Measurements from ENCODE around the gene PARN.

The PARN gene

GRCh38 chr16:14465799-14466198 is 164.3 kb downstream of the PARN start:
- Histone ChIP-seq H3K4me3 (ENCODE audit: low read depth in 1 of 5, low read length in 5 of 5) (no peak overlapping the region), H3K9me3 (ENCODE audit: control insufficient read depth in 5 of 5, low read length in 5 of 5) (peaks cover 0 to 6% (median 3%) of the 10 kb centered on the region in 5 donors), H3K9ac (ENCODE audit: low read length in 5 of 5) (no peak overlapping the region), H3K36me3 (ENCODE audit: control insufficient read depth in 5 of 5, insufficient read depth in 5 of 5, low read length in 5 of 5) (peaks cover 0 to 6% (median 3%) of the 10 kb centered on the region in 5 donors), H3K27me3 (ENCODE audit: control insufficient read depth in 5 of 5, insufficient read depth in 4 of 5, low read length in 5 of 5) (no peaks in the 10 kb centered on the region), H3K27ac (ENCODE audit: low read depth, low read length) (no peak overlapping the region), H3K4me1 (ENCODE audit: control insufficient read depth in 5 of 5, insufficient read depth in 5 of 5, low read length in 5 of 5) (no peaks in the 10 kb centered on the region)

- H3K27me3 ChIP-seq (ENCODE audit: control insufficient read depth in 5 of 5, insufficient read depth in 4 of 5, low read length in 5 of 5) = no peaks in the 10 kb centered on the region
- H3K9me3 ChIP-seq (ENCODE audit: control insufficient read depth in 5 of 5, low read length in 5 of 5) = peaks cover 0 to 6% (median 3%) of the 10 kb centered on the region in 5 donors
- H3K4me1 ChIP-seq (ENCODE audit: control insufficient read depth in 5 of 5, insufficient read depth in 5 of 5, low read length in 5 of 5) = no peaks in the 10 kb centered on the region
- H3K4me3 ChIP-seq (ENCODE audit: low read depth in 1 of 5, low read length in 5 of 5) = no peak overlapping the region
- peaks cover 0 to 6% (median 5%) of the 10 kb centered on the region in 5 donors for H3K36me3 ChIP-seq (ENCODE audit: control insufficient read depth in 5 of 5, insufficient read depth in 5 of 5, low read length in 5 of 5)
- H3K9ac ChIP-seq (ENCODE audit: low read length in 5 of 5) = no peak overlapping the region
- no peak overlapping the region for H3K27ac ChIP-seq (ENCODE audit: low read depth, low read length)
Observed at GRCh38 chr16:14464796-14465195, 165.3 kb downstream of the PARN start.

DNA sequence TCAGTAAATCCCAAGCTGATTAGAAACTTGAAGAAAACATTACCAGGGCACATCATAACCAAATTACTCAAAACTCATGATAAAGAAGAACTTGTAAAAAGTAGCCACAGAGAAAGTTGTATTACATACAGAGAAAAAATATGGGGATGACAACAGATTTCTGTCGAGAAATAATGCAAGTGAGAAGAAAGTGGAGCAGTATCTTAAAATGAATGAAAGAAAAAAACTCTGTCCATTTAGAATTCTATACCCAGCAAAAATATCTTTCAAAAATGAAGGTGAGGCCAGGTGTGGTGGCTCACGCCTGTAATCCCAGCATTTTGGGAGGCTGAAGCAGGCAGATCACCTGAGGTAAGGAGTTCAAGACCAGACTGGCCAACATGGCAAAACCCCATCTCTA is 165.9 kb downstream of the PARN start:
- Histone ChIP-seq H3K27ac (ENCODE audit: low read depth, low read length) (no peak overlapping the region), H3K4me1 (ENCODE audit: control insufficient read depth in 5 of 5, insufficient read depth in 5 of 5, low read length in 5 of 5) (no peaks in the 10 kb centered on the region), H3K36me3 (ENCODE audit: control insufficient read depth in 5 of 5, insufficient read depth in 5 of 5, low read length in 5 of 5) (peaks cover 0 to 6% (median 5%) of the 10 kb centered on the region in 5 donors), H3K9ac (ENCODE audit: low read length in 5 of 5) (no peak overlapping the region), H3K4me3 (ENCODE audit: low read depth in 1 of 5, low read length in 5 of 5) (no peak overlapping the region), H3K27me3 (ENCODE audit: control insufficient read depth in 5 of 5, insufficient read depth in 4 of 5, low read length in 5 of 5) (no peaks in the 10 kb centered on the region), H3K9me3 (ENCODE audit: control insufficient read depth in 5 of 5, low read length in 5 of 5) (peaks cover 0 to 6% (median 3%) of the 10 kb centered on the region in 5 donors)

GRCh38 chr16:14462811-14463210 is 167.2 kb downstream of the PARN start:
- H3K9ac ChIP-seq (ENCODE audit: low read length in 5 of 5) = no peak overlapping the region
- peaks cover 0 to 6% (median 3%) of the 10 kb centered on the region in 5 donors for H3K9me3 ChIP-seq (ENCODE audit: control insufficient read depth in 5 of 5, low read length in 5 of 5)
- H3K4me3 ChIP-seq (ENCODE audit: low read depth in 1 of 5, low read length in 5 of 5) = no peak overlapping the region
- H3K27ac ChIP-seq (ENCODE audit: low read depth, low read length) = no peak overlapping the region
- H3K27me3 ChIP-seq (ENCODE audit: control insufficient read depth in 5 of 5, insufficient read depth in 4 of 5, low read length in 5 of 5) = no peaks in the 10 kb centered on the region
- H3K4me1 ChIP-seq (ENCODE audit: control insufficient read depth in 5 of 5, insufficient read depth in 5 of 5, low read length in 5 of 5) = no peaks in the 10 kb centered on the region
- H3K36me3 ChIP-seq (ENCODE audit: control insufficient read depth in 5 of 5, insufficient read depth in 5 of 5, low read length in 5 of 5) = peaks cover 4 to 6% (median 5%) of the 10 kb centered on the region in 5 donors

DNA sequence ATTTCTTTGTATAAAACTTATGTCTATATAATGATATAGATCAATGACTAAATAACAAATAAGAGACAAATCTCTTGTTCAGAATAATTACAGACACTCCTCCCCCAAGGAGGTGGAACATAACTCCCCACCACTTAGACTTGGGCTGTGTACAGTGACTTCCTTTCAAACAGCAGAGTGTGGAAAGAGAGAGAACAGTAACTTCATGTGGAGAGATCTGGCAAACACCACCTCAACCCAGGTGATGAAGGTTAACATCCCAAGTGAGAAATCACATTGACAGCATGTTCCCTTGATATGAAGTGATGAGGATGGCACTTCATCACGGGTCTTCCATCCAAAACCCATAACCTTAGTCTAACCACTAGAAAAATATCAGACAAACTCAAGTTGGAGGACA is 169.3 kb downstream of the PARN start:
- Histone ChIP-seq H3K9ac (ENCODE audit: low read length in 5 of 5) (no peak overlapping the region), H3K4me1 (ENCODE audit: control insufficient read depth in 5 of 5, insufficient read depth in 5 of 5, low read length in 5 of 5) (no peaks in the 10 kb centered on the region), H3K27ac (ENCODE audit: low read depth, low read length) (no peak overlapping the region), H3K4me3 (ENCODE audit: low read depth in 1 of 5, low read length in 5 of 5) (no peak overlapping the region), H3K9me3 (ENCODE audit: control insufficient read depth in 5 of 5, low read length in 5 of 5) (peaks cover 0 to 6% (median 3%) of the 10 kb centered on the region in 5 donors), H3K36me3 (ENCODE audit: control insufficient read depth in 5 of 5, insufficient read depth in 5 of 5, low read length in 5 of 5) (peaks cover 4 to 6% (median 5%) of the 10 kb centered on the region in 5 donors), H3K27me3 (ENCODE audit: control insufficient read depth in 5 of 5, insufficient read depth in 4 of 5, low read length in 5 of 5) (no peaks in the 10 kb centered on the region)

DNA sequence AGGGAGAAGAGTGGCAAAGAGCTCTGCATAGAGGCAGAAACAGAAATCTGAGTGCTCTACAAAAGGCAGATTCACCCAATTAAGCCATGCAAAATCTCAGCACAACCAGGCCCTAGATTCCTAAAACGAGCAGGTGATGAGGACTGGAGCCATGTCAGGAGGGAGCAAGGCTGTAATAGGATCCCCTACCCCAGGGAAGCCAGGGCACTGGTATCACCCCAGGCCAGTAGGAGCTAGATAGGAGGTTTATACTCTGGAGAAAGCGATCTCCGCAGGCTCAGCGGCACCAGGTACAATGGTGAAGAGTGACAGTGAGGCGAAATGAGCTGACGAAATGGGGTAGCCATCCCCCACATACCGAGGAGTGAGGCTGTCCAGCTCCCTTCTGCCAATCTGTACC is 171.5 kb downstream of the PARN start:
- Histone ChIP-seq H3K9me3 (ENCODE audit: control insufficient read depth in 5 of 5, low read length in 5 of 5) (no peaks in the 10 kb centered on the region), H3K9ac (ENCODE audit: low read length in 5 of 5) (no peak overlapping the region), H3K36me3 (ENCODE audit: control insufficient read depth in 5 of 5, insufficient read depth in 5 of 5, low read length in 5 of 5) (peaks cover 4 to 6% (median 5%) of the 10 kb centered on the region in 5 donors), H3K4me3 (ENCODE audit: low read depth in 1 of 5, low read length in 5 of 5) (no peak overlapping the region), H3K27ac (ENCODE audit: low read depth, low read length) (no peak overlapping the region), H3K27me3 (ENCODE audit: control insufficient read depth in 5 of 5, insufficient read depth in 4 of 5, low read length in 5 of 5) (no peaks in the 10 kb centered on the region), H3K4me1 (ENCODE audit: control insufficient read depth in 5 of 5, insufficient read depth in 5 of 5, low read length in 5 of 5) (no peaks in the 10 kb centered on the region)

DNA sequence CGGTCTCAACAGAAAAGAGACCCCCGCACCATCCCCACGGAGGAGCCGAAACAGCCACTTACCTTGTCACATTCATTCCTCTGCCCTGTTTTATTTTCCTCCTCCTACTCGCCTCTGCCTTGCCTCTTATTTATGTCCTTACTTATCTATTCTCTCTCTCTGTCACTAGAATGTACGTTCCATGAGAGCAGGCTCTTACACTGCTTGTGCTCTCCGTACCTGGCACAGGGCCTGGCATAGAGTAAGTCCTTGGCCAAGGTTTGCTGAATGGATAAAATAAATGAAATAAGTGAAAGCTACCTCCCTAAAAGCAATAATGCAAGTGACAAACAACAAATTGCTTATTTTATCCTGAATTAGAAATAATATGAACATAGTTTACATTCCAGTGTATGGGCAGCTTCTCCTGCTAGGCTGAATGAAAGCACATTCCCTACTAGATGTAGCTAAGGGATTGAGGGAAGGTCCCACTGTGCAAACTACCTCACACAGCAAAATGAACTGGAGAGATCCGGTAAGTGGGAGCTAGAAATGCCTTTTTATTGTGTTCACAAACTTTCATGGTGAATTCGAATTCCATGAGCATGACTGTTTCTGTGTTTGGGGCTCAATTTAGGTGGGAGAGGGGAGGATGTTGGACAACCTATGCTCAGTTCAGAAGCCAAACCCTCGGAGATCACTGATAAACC is 173.1 kb downstream of the PARN start:
- Histone ChIP-seq H3K4me3 (ENCODE audit: low read depth in 1 of 5, low read length in 5 of 5) (no peak overlapping the region), H3K36me3 (ENCODE audit: control insufficient read depth in 5 of 5, insufficient read depth in 5 of 5, low read length in 5 of 5) (peaks cover 4 to 6% (median 5%) of the 10 kb centered on the region in 5 donors), H3K27me3 (ENCODE audit: control insufficient read depth in 5 of 5, insufficient read depth in 4 of 5, low read length in 5 of 5) (no peaks in the 10 kb centered on the region), H3K9me3 (ENCODE audit: control insufficient read depth in 5 of 5, low read length in 5 of 5) (no peaks in the 10 kb centered on the region), H3K27ac (ENCODE audit: low read depth, low read length) (no peak overlapping the region), H3K4me1 (ENCODE audit: control insufficient read depth in 5 of 5, insufficient read depth in 5 of 5, low read length in 5 of 5) (no peaks in the 10 kb centered on the region), H3K9ac (ENCODE audit: low read length in 5 of 5) (no peak overlapping the region)

GRCh38 chr16:14455573-14455972 is 174.5 kb downstream of the PARN start:
- Histone ChIP-seq H3K9ac (ENCODE audit: low read length in 5 of 5) (no peak overlapping the region), H3K4me3 (ENCODE audit: low read depth in 1 of 5, low read length in 5 of 5) (no peak overlapping the region), H3K36me3 (ENCODE audit: control insufficient read depth in 5 of 5, insufficient read depth in 5 of 5, low read length in 5 of 5) (peaks cover 0 to 4% (median 0%) of the 10 kb centered on the region in 5 donors), H3K27me3 (ENCODE audit: control insufficient read depth in 5 of 5, insufficient read depth in 4 of 5, low read length in 5 of 5) (no peaks in the 10 kb centered on the region), H3K9me3 (ENCODE audit: control insufficient read depth in 5 of 5, low read length in 5 of 5) (no peaks in the 10 kb centered on the region), H3K4me1 (ENCODE audit: control insufficient read depth in 5 of 5, insufficient read depth in 5 of 5, low read length in 5 of 5) (peaks cover 0 to 6% (median 4%) of the 10 kb centered on the region in 5 donors), H3K27ac (ENCODE audit: low read depth, low read length) (no peak overlapping the region)

- Histone ChIP-seq H3K9me3 (ENCODE audit: control insufficient read depth in 5 of 5, low read length in 5 of 5) (no peaks in the 10 kb centered on the region), H3K36me3 (ENCODE audit: control insufficient read depth in 5 of 5, insufficient read depth in 5 of 5, low read length in 5 of 5) (peaks cover 0 to 4% (median 0%) of the 10 kb centered on the region in 5 donors), H3K9ac (ENCODE audit: low read length in 5 of 5) (no peak overlapping the region), H3K27me3 (ENCODE audit: control insufficient read depth in 5 of 5, insufficient read depth in 4 of 5, low read length in 5 of 5) (no peaks in the 10 kb centered on the region), H3K4me3 (ENCODE audit: low read depth in 1 of 5, low read length in 5 of 5) (no peak overlapping the region), H3K27ac (ENCODE audit: low read depth, low read length) (no peak overlapping the region), H3K4me1 (ENCODE audit: control insufficient read depth in 5 of 5, insufficient read depth in 5 of 5, low read length in 5 of 5) (peaks cover 0 to 17% (median 10%) of the 10 kb centered on the region in 5 donors)
Observed at GRCh38 chr16:14454391-14454790, 175.7 kb downstream of the PARN start.

GRCh38 chr16:14452066-14452465 is 178.0 kb downstream of the PARN start:
- H3K9me3 ChIP-seq (ENCODE audit: control insufficient read depth in 5 of 5, low read length in 5 of 5) = no peaks in the 10 kb centered on the region
- no peaks in the 10 kb centered on the region for H3K36me3 ChIP-seq (ENCODE audit: control insufficient read depth in 5 of 5, insufficient read depth in 5 of 5, low read length in 5 of 5)
- no peak overlapping the region for H3K9ac ChIP-seq (ENCODE audit: low read length in 5 of 5)
- no peak overlapping the region for H3K27ac ChIP-seq (ENCODE audit: low read depth, low read length)
- H3K4me3 ChIP-seq (ENCODE audit: low read depth in 1 of 5, low read length in 5 of 5) = no peak overlapping the region
- peaks cover 0 to 17% (median 10%) of the 10 kb centered on the region in 5 donors for H3K4me1 ChIP-seq (ENCODE audit: control insufficient read depth in 5 of 5, insufficient read depth in 5 of 5, low read length in 5 of 5)
- no peaks in the 10 kb centered on the region for H3K27me3 ChIP-seq (ENCODE audit: control insufficient read depth in 5 of 5, insufficient read depth in 4 of 5, low read length in 5 of 5)
